OCI-M1 (cell line): ENCODE measurements around the gene IL1R2.

Source experiments
- DNase-seq: peaks from one replicate; lab custom pipeline; 2025; lab: John Stamatoyannopoulos, UW

IL1R2 gene

GRCh38 chr2:101991721-101992145 lies at the start of gene IL1R2:
Gene IL1R2, plus strand, starts transcription at chr2:101991960. Its CDS starts 16,616 bp downstream, at chr2:102008576.
- DNase-seq = no peak

- no peak for DNase-seq
These were observed 48.9 kb upstream of the IL1R2 start for GRCh38 chr2:101942851-101943250.

- no peak for DNase-seq
These were observed 45.3 kb upstream of the IL1R2 start for GRCh38 chr2:101946372-101947039.

- no peak for DNase-seq
These were observed 44.4 kb upstream of the IL1R2 start for GRCh38 chr2:101947374-101947773.

GRCh38 chr2:101948625-101949155 lies 43.1 kb upstream of the IL1R2 start:
- no peak for DNase-seq

GRCh38 chr2:101949304-101949703 lies 42.5 kb upstream of the IL1R2 start:
- no peak for DNase-seq

GRCh38 chr2:101951296-101951695 lies 40.5 kb upstream of the IL1R2 start:
- DNase-seq = no peak

- no peak for DNase-seq
These were observed 39.2 kb upstream of the IL1R2 start for GRCh38 chr2:101952551-101952950.

- DNase-seq = no peak
These were observed 35.0 kb upstream of the IL1R2 start for GRCh38 chr2:101956465-101957438.

GRCh38 chr2:101958061-101958460 lies 33.7 kb upstream of the IL1R2 start:
- DNase-seq = no peak

GRCh38 chr2:101960819-101961337 lies 30.9 kb upstream of the IL1R2 start:
- no peak for DNase-seq

- peak; percentile 54 for DNase-seq
These were observed 30.2 kb upstream of the IL1R2 start for GRCh38 chr2:101961338-101962191.

- DNase-seq = no peak
These were observed 29.5 kb upstream of the IL1R2 start for GRCh38 chr2:101962309-101962708.

GRCh38 chr2:101963198-101963597 lies 28.6 kb upstream of the IL1R2 start:
- no peak for DNase-seq

GRCh38 chr2:101967826-101968513 lies 23.8 kb upstream of the IL1R2 start:
- no peak for DNase-seq

- DNase-seq = no peak
These were observed 22.0 kb upstream of the IL1R2 start for GRCh38 chr2:101969723-101970122.

- no peak for DNase-seq
These were observed 20.9 kb upstream of the IL1R2 start for GRCh38 chr2:101970901-101971300.

GRCh38 chr2:101971836-101972235 lies 19.9 kb upstream of the IL1R2 start:
- no peak for DNase-seq

GRCh38 chr2:101972621-101973434 lies 18.9 kb upstream of the IL1R2 start:
- no peak for DNase-seq

- DNase-seq = no peak
These were observed 17.1 kb upstream of the IL1R2 start for GRCh38 chr2:101974663-101975062.
